ENCODE data around the gene CCL19. TPM values are rescaled to one million over a fixed set of nuclear protein-coding genes. Genes with fewer than 3 reads are reported as not detected.
A peak's percentile ranks its signal among the peaks of the same experiment; 100 is the strongest.

Gene CCL19
- total RNA-seq, 4 donors from 2014 or later: 0.57 to 1.7 (median 1.2) TPM; not detected in 1

- TF ChIP-seq CTCF (IDR thresholded peaks at IDR 0.05): peak; percentile 61 to 79 (median 72)
- TF ChIP-seq POLR2A (IDR thresholded peaks at IDR 0.05): no peak
- no peak for DNase-seq
- no peaks in the 10 kb centered on the region for H3K27me3 ChIP-seq
- peak overlapping the region; percentile 94 to 99 (median 98) for H3K27ac ChIP-seq
- peak overlapping the region; percentile 49 to 88 (median 72) for H3K4me3 ChIP-seq
- H3K36me3 ChIP-seq: peaks cover 0 to 24% (median 0%) of the 10 kb centered on the region in 3 donors
- WGBS, 2 donors: 23 to 40% methylated on average over 6 to 17 of the region's 18 CpGs
- H3K9me3 ChIP-seq: no peaks in the 10 kb centered on the region
- peaks cover 9 to 68% (median 20%) of the 10 kb centered on the region in 3 donors for H3K4me1 ChIP-seq
- intact Hi-C loops (cut with DNase I): no loop called here
Observed at GRCh38 chr9:34664281-34665066, 26.6 kb downstream of the CCL19 start.

GRCh38 chr9:34663303-34663605, 27.8 kb downstream of the CCL19 start:
- no peak for DNase-seq
- Histone ChIP-seq H3K36me3 (peaks cover 0 to 21% (median 0%) of the 10 kb centered on the region in 3 donors), H3K4me1 (peaks cover 9 to 71% (median 20%) of the 10 kb centered on the region in 3 donors), H3K27ac (peak overlapping the region in 3 of 4 donors; percentile 8 to 99 (median 19)), H3K9me3 (no peaks in the 10 kb centered on the region), H3K27me3 (no peaks in the 10 kb centered on the region), H3K4me3 (no peak overlapping the region)
- TF ChIP-seq POLR2A (IDR thresholded peaks at IDR 0.05) (no peak), CTCF (IDR thresholded peaks at IDR 0.05) (no peak)
- intact Hi-C loops (cut with DNase I): no loop called here

GRCh38 chr9:34662526-34663302, 28.4 kb downstream of the CCL19 start, which contains the start of gene CCL27:
Gene CCL27, minus strand, starts transcription at chr9:34662657. Its CDS starts 24 bp downstream, at chr9:34662633.
- Histone ChIP-seq H3K27ac (peak within 1 kb of the TSS in 3 of 4 donors; percentile 8 to 99 (median 19)), H3K36me3 (peaks cover 0 to 21% (median 0%) of the 10 kb centered on the region in 3 donors), H3K27me3 (no peaks in the 10 kb centered on the region), H3K4me1 (peaks cover 9 to 69% (median 20%) of the 10 kb centered on the region in 3 donors), H3K9me3 (no peaks in the 10 kb centered on the region), H3K4me3 (no peak within 1 kb of the TSS)
- no peak for DNase-seq
- TF ChIP-seq CTCF (IDR thresholded peaks at IDR 0.05) (no peak), POLR2A (IDR thresholded peaks at IDR 0.05) (no peak)
- intact Hi-C loops (cut with DNase I): no loop called here
- WGBS, 2 donors: 62% methylated on average over 4 of the region's 4 CpGs

- DNase-seq: no peak
- Histone ChIP-seq H3K27me3 (no peaks in the 10 kb centered on the region), H3K36me3 (peaks cover 0 to 27% (median 0%) of the 10 kb centered on the region in 3 donors), H3K4me3 (no peak overlapping the region), H3K9me3 (no peaks in the 10 kb centered on the region), H3K4me1 (peaks cover 7 to 55% (median 23%) of the 10 kb centered on the region in 3 donors), H3K27ac (peak overlapping the region in 1 of 4 donors; percentile 4)
- TF ChIP-seq CTCF (IDR thresholded peaks at IDR 0.05): no peak
- TF ChIP-seq POLR2A (IDR thresholded peaks at IDR 0.05): no peak
- intact Hi-C loops (cut with DNase I): no loop called here
- 30 to 83% methylated on average over 1 to 2 of the region's 8 CpGs for WGBS, 2 donors
Observed at GRCh38 chr9:34659592-34660253, 31.4 kb downstream of the CCL19 start.
